CD4-positive, alpha-beta T cell treated with Interferon gamma for 1 hour (primary cell): ENCODE measurements around the gene SAP30L.

Source experiments
- DNase-seq: peaks from one replicate; pipeline ENCODE4 v3.0.0-alpha.2; 2020

Gene SAP30L

GRCh38 chr5:154445422-154446194 is at the start of gene SAP30L:
SAP30L (plus strand) TSS chr5:154445997; CDS start chr5:154446605, 608 bp downstream.
- peak; percentile 94 for DNase-seq

- DNase-seq: no peak
These were observed 49.7 kb upstream of the SAP30L start for GRCh38 chr5:154396128-154396527.

GRCh38 chr5:154397652-154398406 is 48.0 kb upstream of the SAP30L start:
- no peak for DNase-seq

DNA sequence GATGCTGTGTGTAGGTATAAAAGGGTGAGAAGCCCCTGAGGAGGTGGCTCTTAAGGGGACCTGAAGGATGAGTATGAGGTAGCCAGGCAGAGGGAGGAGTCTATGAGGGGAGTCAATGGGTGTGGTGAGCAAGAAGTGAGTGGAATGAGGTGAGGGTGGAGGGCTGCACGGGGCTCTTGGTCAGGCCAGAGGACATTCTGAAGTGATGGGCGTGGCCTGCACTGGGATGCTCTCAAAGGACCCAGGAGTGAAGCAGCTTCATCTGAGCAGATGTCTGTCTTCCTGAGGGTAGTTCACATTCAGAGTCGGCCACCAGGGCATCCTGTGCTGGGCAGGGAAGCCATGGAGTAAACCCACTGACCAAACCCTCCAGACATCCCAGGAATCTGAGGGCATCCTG is 45.1 kb upstream of the SAP30L start:
- no peak for DNase-seq

- DNase-seq: no peak
These were observed 44.4 kb upstream of the SAP30L start for GRCh38 chr5:154401355-154401754.

- no peak for DNase-seq
These were observed 43.9 kb upstream of the SAP30L start for GRCh38 chr5:154401931-154402330.

DNA sequence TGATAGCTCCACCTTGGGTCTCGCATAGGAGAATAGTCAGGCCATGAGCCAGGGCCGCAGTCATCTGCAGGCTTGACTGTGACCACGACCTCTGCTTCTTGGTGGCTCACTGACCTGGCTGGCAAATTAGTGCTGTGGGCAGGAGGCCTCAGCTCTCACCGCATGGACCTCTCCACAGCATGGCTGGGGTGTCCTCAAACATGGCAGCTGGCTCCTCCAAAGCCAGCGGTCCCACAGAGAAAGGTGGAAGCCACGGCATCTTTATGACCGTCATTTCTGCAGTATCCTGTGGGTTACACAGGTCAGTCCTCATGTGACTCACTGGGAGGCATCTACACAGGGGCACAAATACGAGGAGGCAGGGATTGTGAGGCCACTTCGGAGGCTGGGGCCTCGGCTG is 43.2 kb upstream of the SAP30L start:
- no peak for DNase-seq

DNA sequence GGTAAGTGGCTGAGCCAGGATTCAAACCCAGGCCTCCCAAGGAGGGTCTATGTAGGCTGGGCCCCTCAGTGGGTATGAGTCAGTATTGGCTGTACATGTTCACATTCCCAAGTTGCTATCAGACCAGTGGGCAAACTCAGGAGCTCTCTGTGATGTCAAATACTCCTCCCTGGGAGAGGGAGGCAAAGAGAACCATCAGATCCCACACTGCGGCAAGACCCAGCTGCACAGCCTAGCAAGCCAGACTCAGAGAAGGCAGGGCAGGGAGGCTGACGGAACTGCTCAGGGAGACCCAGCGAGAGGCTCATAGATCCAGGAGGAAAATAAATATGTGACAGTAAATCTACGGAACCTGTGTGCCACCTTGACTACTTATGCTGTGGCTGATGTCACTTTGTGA is 42.6 kb upstream of the SAP30L start:
- DNase-seq: no peak

- no peak for DNase-seq
These were observed 41.9 kb upstream of the SAP30L start for GRCh38 chr5:154403776-154404387.

- DNase-seq: peak; percentile 56
These were observed 40.6 kb upstream of the SAP30L start for GRCh38 chr5:154405078-154405792.

GRCh38 chr5:154406231-154406630 is 39.6 kb upstream of the SAP30L start:
- no peak for DNase-seq

GRCh38 chr5:154406826-154407225 is 39.0 kb upstream of the SAP30L start:
- no peak for DNase-seq

DNA sequence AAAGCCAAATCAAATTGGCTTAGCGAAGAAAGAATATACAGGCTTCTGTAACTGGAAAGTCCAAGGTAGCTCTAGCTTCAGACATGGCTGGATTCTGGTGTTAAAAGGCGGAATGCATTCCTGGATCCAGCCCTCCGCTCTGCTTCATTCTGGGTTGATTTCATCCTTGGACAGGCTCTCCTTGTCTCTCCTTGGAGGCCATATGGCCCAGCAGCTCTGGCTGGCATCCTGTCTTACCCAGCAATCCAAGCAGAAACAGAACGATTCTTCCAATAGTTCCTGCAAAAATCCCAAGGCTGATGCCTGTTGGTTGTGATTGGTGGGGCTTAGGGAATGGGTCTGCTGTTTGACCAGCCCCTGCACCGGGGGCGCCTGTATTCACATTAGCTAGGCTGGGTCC is 37.0 kb upstream of the SAP30L start:
- no peak for DNase-seq

- DNase-seq: no peak
These were observed 36.5 kb upstream of the SAP30L start for GRCh38 chr5:154409230-154409840.

DNA sequence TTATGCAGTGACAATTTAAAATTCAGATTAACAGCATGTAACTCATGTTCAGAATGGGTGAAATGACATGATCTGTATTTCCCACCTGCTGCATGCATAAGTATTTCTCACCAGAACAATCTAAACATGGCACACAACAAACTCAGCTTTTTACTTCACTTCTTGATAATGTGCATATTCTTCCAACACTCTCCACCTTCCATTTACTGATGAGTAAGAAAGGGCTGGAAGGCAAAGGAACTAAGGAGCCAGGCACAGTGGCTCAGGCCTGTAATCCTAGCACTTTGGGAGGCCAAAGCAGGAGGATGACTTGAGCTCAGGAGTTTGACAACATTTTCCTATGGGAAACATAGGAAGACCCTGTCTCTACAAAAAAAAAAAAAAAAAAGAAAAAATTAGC is 35.8 kb upstream of the SAP30L start:
- no peak for DNase-seq

DNA sequence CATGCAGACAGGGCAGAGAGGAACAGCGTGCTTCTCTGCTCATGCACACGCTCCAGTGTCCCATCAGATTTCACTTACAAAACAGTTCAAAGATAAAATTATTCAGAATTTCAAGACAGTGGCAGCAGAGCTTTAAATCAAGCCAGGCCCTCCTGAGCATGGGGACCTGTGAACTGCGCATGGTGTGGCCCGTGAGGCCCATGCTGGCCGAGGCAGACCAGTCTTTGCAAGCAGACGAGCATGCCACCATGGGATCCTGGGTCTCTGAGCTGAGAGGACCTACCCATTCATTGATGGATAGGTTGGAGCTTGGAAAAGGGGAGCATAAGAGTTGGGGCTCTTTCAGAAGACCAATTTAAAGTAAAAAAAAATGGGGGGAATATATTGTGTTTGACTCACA is 35.0 kb upstream of the SAP30L start:
- no peak for DNase-seq

GRCh38 chr5:154411338-154411737 is 34.5 kb upstream of the SAP30L start:
- DNase-seq: no peak

DNA sequence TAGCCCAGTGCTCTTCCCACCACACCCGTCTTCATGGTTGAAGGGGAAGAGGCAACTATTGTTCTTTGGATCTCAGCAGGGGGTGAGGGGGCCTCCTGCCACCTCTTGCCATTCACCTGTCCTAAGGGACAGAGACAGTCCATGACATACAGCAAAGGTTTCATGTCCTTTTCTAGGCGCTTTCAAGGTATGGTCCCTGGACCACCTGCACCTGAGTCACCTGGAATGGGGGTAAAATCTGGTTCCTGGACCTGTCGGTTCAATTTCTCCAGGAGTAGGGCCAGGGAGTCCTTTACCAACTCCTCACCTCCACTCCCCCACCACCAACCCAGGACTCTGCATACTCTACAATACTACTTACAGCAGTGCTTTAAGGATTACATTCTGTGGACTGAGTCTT is 33.5 kb upstream of the SAP30L start:
- DNase-seq: no peak

- no peak for DNase-seq
These were observed 32.9 kb upstream of the SAP30L start for GRCh38 chr5:154412925-154413324.

DNA sequence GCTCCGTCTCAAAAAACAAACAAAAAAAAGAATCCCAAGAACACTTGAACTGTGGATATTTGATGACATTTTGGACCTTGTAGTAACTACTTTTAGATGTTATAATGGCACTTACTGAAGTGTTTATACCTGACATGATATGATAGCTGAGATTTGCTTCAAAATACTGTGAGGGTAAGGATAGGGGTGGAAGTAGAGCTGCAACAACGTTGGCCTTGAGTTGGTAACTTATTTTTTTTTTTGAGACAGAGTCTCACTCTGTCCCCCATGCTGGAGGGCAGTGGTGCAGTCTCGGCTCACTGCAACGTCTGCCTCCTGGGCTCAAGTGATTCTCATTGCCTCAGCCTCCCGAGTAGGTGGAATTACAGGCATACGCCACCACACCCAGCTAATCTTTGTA is 30.7 kb upstream of the SAP30L start:
- DNase-seq: no peak

DNA sequence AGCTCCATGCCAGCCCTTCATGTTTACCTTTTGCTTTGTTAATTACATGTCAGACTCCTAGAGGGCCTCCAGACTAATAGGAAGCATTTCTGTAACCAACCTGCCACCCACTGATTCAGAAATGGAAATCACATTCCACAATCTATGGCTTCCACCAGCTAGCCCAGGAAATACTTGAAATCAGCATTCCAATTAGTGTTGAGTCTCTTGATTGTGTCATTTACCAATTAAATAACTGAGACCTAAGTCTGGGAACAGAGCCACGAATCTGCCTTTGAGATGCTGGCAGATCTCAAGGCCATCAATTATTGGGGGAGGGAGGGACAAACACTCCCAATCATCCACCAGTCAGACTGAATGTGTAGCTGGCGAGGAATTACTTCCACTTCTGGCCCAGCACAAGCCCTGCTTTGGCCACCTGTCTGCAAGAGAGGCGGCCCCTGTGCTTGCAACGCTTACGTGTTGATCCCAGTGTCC is 27.4 kb upstream of the SAP30L start:
- no peak for DNase-seq

DNA sequence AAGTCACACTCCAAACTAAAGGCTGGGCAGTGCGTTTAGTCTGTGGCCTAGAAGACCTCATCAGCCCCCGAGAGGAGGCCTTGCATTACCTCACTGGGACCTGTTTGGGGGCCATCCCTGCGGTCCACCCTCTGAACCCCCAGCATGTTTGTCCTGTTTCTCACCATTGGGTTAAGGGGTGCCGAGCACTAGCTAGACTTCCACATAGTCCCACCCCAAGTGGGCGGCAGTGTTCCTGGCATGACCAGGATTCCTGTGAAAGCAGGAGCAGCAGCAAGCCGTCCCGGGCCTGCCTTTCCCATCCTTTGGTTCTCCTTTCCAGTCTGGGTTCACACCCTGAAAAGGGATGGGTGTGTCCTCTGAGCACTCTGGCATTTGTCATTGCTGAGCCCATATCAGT is 26.6 kb upstream of the SAP30L start:
- no peak for DNase-seq

GRCh38 chr5:154421868-154422267 is 23.9 kb upstream of the SAP30L start:
- no peak for DNase-seq
